ENCODE measurements around the gene FGF14. TPM values are rescaled to one million over a fixed set of nuclear protein-coding genes. Genes with fewer than 3 reads are reported as not detected.

Gene FGF14
- total and polyA plus RNA-seq, 9 donors, result 0.06 to 4.8 (median 0.60) TPM; not detected in 2

DNA sequence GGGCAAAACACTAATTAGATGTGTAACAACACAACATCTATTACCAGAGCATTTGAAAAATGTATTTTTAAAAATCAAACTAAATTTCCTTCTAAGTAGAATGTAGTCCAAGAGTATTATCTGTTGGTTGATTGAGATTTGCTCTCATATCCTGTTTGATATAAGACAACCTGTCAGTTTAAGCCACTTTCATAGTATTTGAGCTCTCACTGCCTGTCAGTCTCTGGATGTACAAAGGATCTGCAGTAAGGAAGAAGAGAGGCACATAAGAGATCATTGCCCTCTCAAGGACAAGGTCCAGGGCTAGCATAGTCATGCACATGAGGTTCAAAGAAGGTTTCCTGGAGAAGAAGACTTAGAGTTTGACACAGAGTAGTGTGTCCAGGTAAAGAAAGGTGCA, 57.4 kb downstream of the FGF14 start:
- H3K27ac ChIP-seq, result no peak overlapping the region
- no peak for DNase-seq
- no peaks in the 10 kb centered on the region for H3K36me3 ChIP-seq
- intact Hi-C loops (cut with DNase I), result no loop called here
- TF ChIP-seq EP300 (IDR thresholded peaks at IDR 0.05) (no peak), POLR2A (IDR thresholded peaks at IDR 0.05) (no peak)
- TF ChIP-seq, protein P1, sequence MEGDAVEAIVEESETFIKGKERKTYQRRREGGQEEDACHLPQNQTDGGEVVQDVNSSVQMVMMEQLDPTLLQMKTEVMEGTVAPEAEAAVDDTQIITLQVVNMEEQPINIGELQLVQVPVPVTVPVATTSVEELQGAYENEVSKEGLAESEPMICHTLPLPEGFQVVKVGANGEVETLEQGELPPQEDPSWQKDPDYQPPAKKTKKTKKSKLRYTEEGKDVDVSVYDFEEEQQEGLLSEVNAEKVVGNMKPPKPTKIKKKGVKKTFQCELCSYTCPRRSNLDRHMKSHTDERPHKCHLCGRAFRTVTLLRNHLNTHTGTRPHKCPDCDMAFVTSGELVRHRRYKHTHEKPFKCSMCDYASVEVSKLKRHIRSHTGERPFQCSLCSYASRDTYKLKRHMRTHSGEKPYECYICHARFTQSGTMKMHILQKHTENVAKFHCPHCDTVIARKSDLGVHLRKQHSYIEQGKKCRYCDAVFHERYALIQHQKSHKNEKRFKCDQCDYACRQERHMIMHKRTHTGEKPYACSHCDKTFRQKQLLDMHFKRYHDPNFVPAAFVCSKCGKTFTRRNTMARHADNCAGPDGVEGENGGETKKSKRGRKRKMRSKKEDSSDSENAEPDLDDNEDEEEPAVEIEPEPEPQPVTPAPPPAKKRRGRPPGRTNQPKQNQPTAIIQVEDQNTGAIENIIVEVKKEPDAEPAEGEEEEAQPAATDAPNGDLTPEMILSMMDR (IDR thresholded peaks at IDR 0.05), result no peak
- H3K9me3 ChIP-seq, result no peaks in the 10 kb centered on the region
- H3K27me3 ChIP-seq, result no peaks in the 10 kb centered on the region
- no peaks in the 10 kb centered on the region for H3K4me1 ChIP-seq (ENCODE audit: insufficient read depth)
- no peak overlapping the region for H3K4me3 ChIP-seq

DNA sequence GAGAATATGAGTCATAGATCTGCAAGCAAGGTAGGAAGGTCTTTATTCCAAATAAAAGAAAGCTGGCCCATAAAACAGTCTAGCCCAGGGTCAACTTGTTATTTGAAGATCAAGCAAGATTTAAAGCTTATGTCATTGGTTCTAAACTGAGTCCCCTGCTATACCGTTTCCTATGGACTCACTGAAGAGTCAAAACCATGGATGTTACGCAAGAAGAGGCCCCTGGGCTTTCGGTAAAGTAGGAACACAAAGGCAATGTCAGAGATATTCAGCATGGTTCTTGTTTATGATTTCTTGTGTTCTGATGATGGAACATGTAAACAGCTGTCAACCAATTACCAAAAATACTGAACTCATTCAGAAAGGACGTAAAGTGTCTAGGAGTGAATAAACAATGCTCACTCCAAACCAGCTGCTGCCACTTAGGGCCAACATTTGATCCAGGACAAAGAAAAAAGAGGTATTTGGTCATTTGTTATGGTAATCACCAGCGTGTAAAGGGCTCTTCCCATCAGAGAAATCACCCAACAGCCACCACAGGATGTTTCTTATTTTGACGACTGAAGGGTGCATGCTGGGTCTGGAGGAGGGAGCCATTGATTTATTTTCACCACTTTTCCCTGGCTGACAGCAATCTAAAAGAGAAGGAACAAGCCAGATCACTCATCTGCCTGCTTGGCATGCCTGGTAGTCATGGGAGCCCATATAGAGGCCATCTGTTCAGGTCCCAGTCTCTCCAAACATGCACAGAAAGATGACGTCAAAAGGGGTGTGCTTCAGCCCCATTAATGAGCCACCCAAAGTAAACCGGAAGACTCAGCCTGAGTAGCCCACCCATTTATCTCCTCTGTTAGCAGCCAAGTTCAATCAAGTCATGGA, 68.3 kb downstream of the FGF14 start:
- DNase-seq, result no peak
- Histone ChIP-seq H3K27ac (no peak overlapping the region), H3K4me1 (ENCODE audit: insufficient read depth) (no peaks in the 10 kb centered on the region), H3K36me3 (no peaks in the 10 kb centered on the region), H3K27me3 (no peaks in the 10 kb centered on the region), H3K9me3 (no peaks in the 10 kb centered on the region), H3K4me3 (no peak overlapping the region)
- TF ChIP-seq EP300 (IDR thresholded peaks at IDR 0.05), result no peak
- WGBS, 3 donors, result 70 to 73% (median 70%) methylated on average over 8 of the region's 8 CpGs
- intact Hi-C loops (cut with DNase I), result no loop called here

GRCh38 chr13:102328909-102329308, 72.9 kb downstream of the FGF14 start:
- H3K9me3 ChIP-seq, result no peaks in the 10 kb centered on the region
- no peak for DNase-seq
- H3K4me3 ChIP-seq, result no peak overlapping the region
- no peak overlapping the region for H3K27ac ChIP-seq
- 63 to 94% (median 66%) methylated on average over 1 of the region's 1 CpG for WGBS, 3 donors
- intact Hi-C loops (cut with DNase I), result no loop called here
- H3K4me1 ChIP-seq (ENCODE audit: insufficient read depth), result no peaks in the 10 kb centered on the region
- TF ChIP-seq EP300 (IDR thresholded peaks at IDR 0.05), result no peak
- TF ChIP-seq, protein P1 (IDR thresholded peaks at IDR 0.05), result no peak
- TF ChIP-seq POLR2A (IDR thresholded peaks at IDR 0.05), result no peak
- no peaks in the 10 kb centered on the region for H3K36me3 ChIP-seq
- H3K27me3 ChIP-seq, result no peaks in the 10 kb centered on the region

- WGBS, 3 donors, result 47 to 64% (median 47%) methylated on average over 3 of the region's 3 CpGs
- H3K9me3 ChIP-seq, result no peaks in the 10 kb centered on the region
- DNase-seq, result no peak
- H3K27me3 ChIP-seq, result no peaks in the 10 kb centered on the region
- intact Hi-C loops (cut with DNase I), result no loop called here
- no peak overlapping the region for H3K27ac ChIP-seq
- TF ChIP-seq, protein P1 (IDR thresholded peaks at IDR 0.05), result no peak
- TF ChIP-seq POLR2A (IDR thresholded peaks at IDR 0.05) (no peak), EP300 (IDR thresholded peaks at IDR 0.05) (no peak)
- no peaks in the 10 kb centered on the region for H3K4me1 ChIP-seq (ENCODE audit: insufficient read depth)
- no peak overlapping the region for H3K4me3 ChIP-seq
- no peaks in the 10 kb centered on the region for H3K36me3 ChIP-seq
These were observed 74.7 kb downstream of the FGF14 start for GRCh38 chr13:102327119-102327617.
